HG02642 (cell line): Measurements from ENCODE around the gene LRIG1.

Experiments used
- ATAC-seq: cut with Tn5 transposase; IDR thresholded peaks from one replicate; pipeline ENCODE4 v1.9.1; 2021; ENCODE audit warnings: mild to moderate bottlenecking; ENCODE audit not compliant: unreplicated experiment, poor library complexity

Gene LRIG1

DNA sequence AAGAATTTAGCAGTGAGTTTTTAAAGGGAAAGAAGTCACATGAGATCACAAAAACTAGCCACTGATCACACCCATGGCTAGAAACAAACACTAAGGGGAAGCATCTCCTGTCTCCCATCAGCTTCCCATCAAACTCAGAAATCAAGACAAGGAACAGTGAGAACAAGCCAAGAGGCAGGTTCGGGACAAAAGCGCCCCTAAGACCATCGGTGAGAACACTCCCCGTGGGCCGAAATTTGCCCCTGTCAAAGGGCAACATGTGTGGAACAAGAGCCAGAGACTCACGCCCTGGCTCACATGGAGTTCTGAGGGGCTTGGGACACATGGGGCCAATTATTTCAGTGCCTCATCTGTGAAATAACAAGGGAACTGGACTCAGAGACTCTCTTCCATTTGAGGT is 49.1 kb downstream of the LRIG1 start:
- ATAC-seq, result no peak

DNA sequence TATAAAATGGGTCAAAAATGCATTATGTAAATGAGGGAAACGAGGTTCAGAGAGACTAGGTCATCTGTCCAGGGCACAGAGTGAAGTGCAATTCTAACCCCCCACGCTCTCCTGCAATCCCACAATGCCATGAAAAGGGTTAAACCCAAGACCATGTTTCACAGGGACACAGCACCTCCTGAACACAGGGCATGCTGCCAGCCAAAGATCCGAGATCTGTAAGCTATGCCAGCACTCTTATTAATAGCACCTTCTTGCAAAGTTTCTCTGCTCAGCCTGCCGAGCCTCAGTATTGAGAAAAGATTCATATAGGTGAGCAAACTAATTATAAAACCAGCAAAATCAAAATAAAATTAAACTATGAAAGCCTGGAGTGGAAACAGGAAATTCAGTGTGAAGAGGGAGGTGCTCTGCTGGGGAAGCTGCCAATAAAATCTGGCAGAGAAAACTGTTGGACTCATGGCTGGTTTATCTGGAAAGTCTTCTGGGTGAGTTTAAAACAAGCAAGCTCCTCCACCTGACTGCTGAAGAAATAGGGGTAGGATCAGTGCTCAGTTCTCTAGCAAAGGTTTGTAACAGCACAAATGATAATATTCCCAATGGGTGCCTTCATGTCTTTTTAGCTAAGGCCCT is 50.3 kb downstream of the LRIG1 start:
- ATAC-seq, result no peak

DNA sequence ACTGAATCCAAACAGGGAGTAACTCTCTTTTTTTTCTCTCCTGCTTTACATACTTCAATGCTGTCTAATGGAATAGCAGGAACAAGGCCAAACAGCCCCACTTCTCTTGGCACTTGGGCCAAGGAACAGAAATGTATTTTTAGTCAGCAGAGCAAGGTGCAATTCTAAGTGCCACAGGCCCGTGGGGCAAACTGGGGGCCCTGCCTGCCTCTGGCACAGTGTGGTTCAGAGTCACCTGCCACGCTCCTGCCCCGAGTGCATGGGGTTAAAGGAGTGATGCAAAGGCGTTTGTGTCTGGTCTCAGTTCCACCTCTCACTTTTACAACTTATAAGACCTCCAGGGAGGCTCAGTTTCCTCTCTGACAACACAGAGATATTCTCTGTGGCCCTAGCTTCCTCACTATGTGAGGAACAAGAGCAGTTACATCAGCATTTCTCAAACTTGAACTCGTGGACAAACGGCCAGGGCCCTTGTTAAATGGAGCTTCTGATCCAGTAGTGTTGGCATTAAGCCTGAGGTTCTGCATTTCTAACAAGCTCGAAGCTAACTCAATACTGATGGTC is 51.3 kb downstream of the LRIG1 start:
- ATAC-seq, result peak; percentile 76

DNA sequence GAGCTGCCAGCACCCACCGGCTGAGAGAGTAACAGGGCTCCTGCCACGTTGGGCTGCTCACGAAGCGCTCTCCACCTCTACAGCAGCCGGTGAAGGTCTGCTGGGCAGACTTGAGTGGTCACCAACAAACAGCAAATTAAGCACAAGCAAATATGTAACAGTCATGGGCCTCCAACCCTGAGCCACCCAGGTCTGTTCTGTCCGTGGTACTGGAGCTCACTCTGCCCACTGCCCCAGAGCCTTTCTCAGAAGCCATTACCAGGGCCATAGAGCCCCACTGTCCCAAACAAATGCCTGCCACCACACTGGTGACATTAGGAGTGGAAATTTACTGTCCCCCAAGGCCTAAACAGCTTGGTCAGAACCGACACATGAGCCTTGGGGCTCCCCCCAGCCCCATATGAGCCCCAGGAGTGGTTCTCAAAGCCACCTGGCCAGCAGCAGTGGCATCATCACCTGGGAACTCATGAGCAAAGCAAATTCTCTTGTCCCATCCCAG is 56.6 kb downstream of the LRIG1 start:
- no peak for ATAC-seq

DNA sequence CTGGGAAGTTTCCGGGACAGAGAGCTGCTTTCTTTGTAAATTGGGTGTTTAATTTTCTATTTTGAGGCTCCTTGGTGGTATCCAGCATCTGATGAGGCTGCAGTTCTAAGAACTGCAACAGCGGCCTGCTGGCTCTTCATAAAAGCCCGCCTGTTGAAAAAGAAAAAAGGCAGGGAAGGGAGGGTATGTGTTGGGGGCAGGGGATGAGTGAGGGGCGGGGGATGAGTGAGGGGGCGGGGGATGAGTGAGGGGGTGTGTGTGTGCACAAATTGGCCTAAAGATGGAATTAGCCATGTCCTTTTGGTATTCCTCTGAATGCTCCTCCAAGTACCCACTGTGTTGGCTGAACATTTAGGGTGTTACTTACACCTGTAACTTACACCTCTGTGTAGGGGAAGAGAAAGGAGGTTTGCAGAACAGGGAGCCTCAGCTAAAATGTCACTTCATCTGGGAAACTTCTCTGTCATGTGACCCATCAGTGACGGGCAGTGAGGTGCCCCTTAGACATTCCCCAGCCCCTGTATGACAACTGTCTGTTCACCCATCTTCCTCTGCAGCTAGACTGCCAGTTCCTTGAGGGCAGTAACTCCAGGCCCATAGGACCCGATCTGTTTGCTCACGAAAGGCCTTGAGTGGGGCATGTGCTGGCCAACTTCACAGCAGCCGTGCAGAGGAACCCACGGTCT is 57.6 kb downstream of the LRIG1 start:
- ATAC-seq, result no peak

DNA sequence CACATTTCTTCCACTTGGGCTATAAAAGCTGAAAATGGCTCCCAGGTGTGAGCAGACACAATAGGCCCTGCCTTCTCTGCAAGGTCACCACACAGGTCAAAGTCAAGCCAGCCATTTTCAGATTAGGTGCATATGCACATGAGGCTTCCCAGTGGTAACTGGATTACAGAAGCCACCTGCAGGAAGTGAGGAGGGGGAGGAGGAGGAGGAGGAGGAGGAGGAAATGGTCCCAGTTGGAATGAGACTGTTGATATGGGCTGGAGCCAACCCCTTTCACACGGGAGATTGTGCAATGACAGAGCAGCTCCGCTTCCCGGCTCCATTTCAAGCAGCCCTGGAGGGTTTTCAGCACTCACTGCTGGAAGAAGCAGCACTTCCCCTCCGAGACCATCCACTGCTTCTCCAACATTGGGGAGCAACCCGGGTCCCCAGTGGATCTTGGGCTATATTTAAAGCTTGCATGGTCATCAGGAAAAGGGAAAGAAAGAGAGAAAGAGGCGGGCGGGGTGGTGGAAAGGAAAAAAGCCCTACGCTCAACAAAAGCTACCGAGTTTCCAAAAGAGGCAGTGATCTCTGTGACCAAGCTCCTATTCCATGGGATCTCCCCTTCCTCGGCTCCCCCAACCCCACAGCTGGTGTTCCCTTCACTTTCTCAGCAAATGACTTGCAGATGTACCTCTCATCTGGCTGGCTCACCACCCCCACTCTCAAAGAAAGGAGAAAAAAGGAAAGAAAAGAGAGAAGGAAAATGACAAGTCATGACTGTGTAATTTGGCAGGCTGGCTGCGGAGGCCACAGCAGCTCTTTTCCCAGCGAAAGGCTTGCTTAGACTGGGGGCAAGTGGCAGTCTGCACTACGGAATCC is 58.3 kb downstream of the LRIG1 start:
- no peak for ATAC-seq

DNA sequence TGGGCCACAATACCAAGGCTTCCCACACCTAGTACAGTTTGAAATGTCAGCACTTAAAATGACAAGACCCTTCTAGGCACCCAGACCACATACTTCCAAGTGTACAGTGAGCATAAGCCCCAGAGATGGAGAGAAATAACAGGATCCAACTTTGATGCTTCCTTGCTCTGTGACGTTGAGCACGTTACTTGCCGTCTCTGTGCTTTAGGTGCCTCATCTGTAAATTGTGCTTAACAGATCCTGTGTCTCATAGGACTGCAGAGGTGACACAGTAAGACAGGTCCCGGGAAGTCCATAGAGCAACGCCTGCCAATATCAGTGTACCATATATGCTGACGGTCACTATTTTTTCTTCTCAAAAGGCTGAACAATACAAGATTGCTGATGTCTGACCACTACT is 59.1 kb downstream of the LRIG1 start:
- no peak for ATAC-seq

DNA sequence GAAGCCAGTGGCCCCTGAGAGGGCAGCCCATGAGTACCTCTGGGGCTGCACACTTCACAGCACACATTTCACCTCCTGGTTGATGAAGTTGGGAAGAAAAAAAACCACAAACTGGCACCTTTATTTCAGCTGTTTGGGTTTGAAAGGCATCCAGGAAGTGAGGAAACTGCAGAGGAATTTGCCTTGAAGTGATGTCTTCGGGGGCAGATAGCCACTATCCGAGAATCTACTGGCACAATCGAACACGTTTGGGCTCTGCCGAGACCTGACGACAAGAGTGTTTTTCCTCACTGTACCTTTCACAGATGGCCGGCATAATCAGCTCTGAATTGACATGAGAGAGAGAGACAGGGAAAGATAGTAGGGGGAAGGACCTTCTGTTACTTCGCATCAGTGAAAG is 59.7 kb downstream of the LRIG1 start:
- no peak for ATAC-seq

DNA sequence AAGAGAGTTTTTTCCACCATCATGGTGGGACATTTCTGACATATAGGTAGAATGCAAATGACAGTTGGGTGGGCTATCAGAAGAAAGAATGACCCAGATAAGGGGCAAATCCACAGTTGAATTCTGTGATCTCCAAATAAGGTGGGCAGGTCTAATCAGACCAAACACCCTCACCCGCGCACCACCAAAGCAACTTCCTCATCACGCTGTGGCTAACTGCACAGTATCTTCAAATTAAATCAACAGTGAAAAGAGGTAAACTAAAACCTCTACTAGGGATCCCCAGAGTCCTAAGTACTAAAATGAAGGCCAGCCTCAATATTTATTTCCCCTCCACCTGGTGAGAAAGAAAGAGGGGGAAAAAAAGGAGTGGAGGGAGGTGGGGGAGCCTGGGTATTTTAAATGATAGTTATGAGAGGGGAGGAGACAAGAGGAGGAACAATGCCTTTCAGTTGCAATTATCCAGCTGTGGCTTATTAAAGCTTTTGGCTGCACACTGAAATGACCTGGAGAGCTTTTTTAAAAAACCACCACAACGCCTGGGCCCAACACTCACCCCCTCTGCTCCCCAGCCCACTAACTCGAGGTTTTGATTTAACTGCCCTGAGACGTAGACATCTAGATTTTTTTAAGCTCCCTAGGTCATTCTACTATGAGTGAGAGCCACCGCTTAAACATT is 61.0 kb downstream of the LRIG1 start:
- ATAC-seq, result no peak

DNA sequence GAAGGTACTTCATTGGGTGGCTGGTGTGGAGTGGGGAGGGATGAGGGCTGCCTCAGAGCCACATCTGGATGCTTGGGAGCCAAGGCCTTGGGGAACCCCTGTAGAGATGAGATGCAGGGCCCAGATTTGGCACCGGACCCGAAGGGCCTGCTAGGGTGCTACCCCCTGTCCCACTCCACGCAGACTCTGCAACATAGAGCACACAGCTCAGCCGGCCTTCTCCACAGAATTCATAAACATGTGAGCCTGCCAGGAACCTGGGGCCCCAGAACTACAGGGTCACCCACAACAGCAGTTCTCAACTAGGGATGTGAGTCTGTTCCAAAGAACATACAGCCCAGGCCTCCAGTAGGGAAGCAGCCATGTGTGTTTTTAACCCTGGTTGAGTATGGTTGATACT is 62.8 kb downstream of the LRIG1 start:
- ATAC-seq, result no peak

DNA sequence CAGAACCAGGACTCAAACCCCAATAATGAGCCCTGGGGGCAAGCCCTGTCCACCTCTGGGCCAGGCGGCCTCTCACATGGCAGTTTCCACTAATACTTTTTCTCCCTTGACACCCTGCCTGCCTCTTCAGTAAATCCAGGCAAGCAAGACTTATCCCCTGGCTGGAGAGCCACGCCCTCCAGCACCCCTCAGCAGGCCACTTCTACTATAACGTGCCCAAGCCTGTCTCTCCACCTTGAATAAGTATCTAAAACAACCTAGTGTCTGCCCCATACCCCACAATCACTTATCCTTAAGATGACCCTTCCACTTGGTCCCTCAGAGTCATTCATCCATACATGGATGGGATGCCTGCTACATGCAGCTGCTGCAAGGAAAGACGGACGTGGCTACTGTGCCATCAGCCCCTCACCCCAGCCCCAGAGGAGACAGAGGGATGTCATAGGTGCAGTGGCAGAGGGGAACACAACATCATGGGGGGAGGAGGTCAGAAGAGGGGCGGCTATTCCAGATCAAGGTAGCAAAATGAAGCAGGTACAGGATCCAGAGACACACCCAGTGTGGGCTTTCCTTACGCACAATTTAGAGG is 63.4 kb downstream of the LRIG1 start:
- no peak for ATAC-seq

DNA sequence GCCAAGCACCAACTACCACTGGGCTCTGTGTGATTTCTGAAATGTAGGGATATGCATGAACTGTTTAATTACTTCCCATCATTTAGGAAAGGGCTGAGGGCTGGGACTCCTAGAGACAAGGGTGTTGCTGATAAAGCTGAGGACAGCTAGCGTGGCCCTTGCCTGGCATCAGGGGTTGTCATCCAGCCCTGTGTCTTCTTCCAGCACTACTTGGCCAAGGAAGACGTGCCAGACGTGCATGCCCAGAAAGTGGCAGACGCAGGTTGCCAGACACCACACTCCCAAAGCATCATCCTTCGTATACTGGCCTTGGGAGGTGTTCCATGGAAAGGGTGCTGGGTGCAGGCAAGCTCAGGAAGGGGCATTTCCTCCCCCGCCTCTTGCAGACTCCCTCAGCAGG is 64.8 kb downstream of the LRIG1 start:
- ATAC-seq, result no peak

DNA sequence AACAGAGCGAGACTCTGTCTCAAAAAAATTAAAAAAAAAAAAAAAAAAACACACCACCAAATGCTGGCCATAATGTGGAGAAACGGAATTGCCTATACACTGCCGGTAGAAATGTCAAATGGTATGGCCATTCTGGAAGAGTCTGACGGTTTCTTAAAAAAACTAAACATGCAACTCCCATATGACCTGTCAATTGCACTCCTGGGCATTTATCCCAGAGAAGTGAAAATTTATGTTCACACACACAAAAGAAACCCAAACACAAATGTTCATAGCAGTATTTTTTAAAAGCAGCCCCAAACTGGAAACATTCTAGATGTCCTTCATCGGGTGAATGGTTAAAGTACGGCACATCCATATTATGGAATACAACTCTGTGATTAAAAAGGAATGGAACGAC is 66.1 kb downstream of the LRIG1 start:
- no peak for ATAC-seq

DNA sequence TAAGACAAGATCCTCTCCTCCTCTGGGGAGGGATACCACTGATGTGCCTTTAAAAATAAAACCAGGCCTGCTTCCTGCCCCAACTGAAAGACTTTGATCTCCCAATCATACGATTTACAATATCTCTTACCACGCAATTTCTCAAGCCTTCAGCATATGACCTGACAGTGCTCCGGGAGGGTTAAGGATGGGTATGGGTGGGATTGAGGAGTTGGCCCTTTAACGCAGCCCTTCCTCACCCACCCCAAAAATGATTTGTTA is 67.4 kb downstream of the LRIG1 start:
- no peak for ATAC-seq

DNA sequence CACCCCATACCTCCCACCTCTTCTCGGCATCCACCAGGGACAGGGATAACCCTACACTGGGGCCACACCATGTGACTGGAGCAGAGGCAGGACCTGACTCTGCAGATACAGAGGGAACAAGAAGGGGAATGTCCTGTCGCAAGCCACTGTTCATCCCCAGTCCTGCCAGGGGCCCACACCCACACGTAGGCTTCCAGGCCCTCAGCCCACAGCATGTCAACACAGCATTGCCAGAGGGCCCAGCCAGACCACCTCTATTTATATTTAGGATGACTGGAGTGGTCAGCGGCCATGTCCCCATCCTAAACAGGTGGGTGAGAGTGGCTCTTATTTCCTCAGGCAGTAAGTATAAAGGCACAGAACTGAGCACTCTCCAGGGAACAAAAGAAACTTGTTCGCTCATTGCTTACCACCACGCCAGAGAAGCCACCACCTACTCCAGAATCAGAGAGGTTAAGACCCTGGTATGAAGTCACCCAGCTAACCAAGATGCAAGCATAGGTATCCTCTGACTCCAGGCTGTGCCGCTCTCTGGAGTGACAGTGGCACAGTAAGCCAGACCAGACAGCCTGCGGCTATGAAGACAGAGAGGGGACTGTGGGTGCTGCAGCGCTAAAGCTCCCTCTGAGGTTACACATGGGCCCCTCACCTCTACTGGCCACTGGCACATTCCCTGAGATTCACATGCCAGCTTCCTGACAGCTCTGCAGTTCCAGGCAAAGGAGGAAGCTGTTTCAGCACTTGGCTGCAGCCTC is 67.9 kb downstream of the LRIG1 start:
- ATAC-seq, result no peak

DNA sequence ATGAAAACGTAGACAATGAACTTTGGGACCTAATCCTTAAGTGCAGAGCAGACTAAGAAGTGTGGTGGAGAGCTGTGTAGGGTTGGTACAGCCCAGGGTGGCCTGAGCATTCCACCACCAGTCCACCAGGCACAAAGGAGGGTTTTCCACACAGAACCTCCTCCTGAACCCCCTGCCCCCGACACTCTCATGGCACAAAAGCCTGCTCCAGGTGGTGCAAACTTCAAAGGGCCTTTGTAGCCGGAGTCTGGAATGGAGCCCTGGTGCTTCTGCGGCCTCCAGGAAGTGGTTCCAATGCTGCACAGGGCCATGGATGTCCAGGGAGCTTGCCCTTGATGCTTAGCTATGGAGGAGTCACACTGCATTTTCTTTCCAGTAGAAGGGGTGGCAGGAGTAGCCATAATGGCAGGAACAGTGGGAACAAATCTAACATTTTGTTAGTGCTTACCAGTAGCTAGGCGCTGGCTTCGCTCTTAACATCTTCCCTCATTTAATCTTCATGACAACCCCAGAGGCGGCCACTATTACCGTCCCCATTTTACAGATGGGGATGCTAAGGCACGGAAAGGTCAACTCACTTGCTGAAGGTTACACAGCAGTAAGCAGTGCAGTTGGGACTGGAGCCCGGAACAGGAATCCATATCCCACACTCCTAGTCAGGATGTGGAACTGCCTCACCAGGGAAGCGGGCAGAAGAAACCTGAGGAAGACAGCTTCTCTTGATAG is 68.6 kb downstream of the LRIG1 start:
- no peak for ATAC-seq

DNA sequence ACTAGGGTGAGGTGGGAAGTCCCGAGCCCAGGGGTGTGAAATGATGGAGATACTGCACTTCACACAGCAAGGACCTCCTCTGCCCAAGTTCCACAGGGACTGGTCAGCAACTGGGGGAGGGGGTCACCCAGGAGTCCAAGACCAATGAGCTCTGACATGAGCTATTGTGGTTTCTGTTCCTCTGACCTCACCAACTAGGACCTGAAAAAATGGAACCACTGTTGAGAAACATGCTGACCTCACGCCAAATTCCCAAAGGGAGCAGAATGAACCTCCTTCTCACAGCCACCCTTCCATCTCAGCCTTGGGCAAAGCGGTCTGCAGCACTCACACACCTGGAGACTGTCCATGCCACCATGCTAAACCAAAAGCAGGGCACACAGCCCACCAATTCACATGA is 69.3 kb downstream of the LRIG1 start:
- ATAC-seq, result no peak

DNA sequence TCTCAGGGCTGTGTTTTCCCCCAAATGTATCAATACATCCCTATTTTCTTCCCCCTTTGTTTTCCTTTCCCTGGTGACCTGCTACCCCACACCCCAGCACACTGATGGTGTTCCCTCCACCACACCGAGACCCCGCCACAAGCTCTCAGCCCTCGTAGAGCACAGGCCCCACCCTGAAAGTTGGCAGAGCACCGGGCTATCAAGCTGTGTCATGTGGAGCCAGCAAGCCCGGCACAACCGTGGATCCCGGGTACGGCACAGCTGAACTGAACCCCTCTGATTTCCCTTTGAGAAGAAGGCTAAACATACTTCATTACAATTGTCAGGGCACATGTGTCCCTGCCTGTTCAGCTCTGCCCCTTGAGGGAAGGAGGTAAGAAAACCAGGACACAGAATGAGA is 69.9 kb downstream of the LRIG1 start:
- ATAC-seq, result no peak

DNA sequence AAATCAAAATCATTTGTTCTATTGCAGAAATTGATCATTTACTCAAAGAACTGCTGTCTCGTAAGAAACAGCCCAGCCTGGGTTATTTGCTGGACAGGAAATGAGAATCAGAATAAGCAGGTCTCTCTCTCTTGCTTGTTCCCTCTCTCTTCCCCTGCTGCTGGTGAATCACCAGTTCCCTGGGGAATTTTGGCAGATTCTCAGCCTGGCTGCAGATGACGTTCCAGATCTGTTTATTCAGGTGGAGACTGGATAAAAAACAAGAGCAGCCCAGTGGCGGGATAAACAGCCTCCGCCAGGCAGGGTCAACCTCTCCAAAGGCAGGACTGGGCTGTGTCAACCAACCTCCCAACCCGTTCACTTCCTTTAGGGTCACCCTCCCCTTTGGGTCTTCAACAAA is 72.1 kb downstream of the LRIG1 start:
- no peak for ATAC-seq
